Epidermal melanocyte (primary cell): ENCODE results near the gene CPNE4.
A peak's percentile ranks its signal among the peaks of the same experiment; 100 is the strongest.

Source experiments
- DNase-seq: peaks from one replicate; pipeline ENCODE4 v3.0.0; 2011; ENCODE audit warnings: low spot score; ENCODE audit not compliant: insufficient read length

The CPNE4 gene

GRCh38 chr3:131803113-131803512, 231.7 kb downstream of the CPNE4 start:
- no peak for DNase-seq

GRCh38 chr3:131802029-131802428, 232.8 kb downstream of the CPNE4 start:
- DNase-seq: no peak

GRCh38 chr3:131801566-131801965, 233.2 kb downstream of the CPNE4 start:
- no peak for DNase-seq

- no peak for DNase-seq
Measured at GRCh38 chr3:131797776-131798175, 237.0 kb downstream of the CPNE4 start.

- DNase-seq: no peak
Measured at GRCh38 chr3:131796558-131797198, 238.1 kb downstream of the CPNE4 start.

- DNase-seq: no peak
Measured at GRCh38 chr3:131796111-131796510, 238.7 kb downstream of the CPNE4 start.

DNA sequence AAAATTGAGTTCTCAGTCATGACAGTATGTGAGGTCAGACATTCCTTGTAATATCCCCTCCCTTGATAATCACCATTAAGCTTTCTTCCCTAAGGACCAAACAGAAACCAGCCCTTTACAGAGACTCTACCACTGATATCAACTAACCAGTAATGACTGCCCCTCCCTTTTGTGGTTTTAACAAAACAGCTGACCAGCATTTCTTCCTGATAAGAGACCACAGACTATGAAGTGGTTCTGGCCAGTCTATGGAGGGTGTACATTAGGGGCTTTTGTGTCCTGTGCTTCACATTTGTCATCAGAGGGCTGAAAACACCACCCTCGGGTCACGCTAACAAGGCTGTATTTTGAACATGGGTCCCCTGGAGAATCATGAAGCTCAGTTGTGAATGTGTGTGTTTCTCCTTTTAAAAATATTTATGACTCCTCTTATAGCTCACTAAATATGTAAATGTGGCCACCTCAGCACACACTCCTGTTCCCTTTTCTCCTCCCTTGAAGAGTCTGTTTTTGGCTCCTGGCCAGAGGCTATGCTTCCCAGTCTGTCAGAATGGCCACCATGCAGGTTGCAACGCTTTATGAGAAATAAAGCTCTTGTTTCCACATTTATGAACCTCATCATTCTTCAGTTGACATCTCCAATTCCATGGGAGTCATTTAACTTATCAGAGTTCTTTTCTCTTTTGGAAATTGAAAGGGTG, 239.3 kb downstream of the CPNE4 start:
- no peak for DNase-seq

DNA sequence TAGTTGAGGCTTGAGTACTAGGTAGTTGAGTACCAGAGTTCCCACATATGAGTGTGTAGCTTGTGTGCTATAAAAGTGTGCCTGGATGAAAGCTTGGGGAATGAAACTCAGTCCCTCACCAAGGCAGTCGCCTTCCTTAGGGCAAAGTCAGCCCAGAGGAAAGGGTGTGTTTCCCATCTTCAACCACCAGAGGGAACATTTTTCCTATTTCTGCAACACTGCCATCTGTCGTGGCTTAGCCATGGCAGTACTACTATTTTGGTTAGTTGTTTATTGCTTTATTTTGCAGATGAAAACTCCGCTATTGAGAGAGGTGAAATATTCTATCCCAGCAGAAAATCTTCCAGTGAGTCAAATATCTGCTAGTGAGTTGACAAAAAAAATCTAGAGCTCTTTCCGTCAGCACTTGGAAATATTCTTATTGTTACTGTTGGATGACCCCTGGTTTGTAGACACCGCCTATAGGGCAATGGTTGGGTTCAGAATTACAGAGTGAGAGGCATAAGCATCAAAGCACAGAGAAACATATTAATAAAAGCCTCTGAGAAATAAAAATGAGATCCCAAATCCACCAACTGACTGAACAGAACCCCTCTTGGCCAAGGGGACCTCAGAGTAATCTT, 239.9 kb downstream of the CPNE4 start:
- peak; percentile 54 for DNase-seq

GRCh38 chr3:131793870-131794269, 240.9 kb downstream of the CPNE4 start:
- no peak for DNase-seq

DNA sequence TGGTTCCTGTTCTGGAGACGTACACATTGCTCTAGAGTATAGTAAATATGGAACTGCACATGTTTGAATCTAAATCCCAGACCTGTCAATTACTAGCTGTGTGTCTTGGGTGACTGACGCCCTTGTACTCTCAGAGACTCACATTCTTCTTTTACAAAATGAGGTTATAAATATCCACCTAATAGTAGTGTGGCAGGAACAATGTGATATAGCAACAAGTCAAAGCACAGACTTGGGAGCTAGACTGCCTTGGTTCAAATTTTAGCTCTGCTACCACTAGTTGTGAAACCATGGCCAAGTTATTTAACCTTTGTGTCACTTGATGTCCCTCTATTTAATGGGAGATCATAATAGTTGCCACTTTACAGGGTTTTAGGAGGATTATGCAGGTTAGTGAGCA, 245.6 kb downstream of the CPNE4 start:
- DNase-seq: no peak

DNA sequence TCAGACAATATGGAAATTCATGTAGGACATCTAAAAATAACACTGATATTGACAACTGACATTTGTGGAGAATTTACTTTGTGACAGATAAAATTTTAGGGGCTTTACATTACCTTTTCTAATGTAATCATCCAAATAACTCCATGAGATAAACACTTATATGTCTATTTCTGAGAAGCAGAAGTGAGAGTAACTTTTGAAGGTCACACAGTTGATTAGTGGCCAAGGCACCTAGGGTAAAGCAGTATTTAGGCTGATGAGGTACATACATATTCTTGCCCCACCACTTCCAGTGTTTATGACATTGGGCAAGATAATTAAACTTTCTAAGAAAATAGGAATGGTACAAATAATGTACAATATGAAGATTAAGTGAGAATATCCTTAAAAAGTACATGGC, 248.4 kb downstream of the CPNE4 start:
- DNase-seq: no peak

GRCh38 chr3:131782751-131783150, 252.1 kb downstream of the CPNE4 start:
- DNase-seq: no peak

GRCh38 chr3:131778526-131778925, 256.3 kb downstream of the CPNE4 start:
- DNase-seq: no peak

DNA sequence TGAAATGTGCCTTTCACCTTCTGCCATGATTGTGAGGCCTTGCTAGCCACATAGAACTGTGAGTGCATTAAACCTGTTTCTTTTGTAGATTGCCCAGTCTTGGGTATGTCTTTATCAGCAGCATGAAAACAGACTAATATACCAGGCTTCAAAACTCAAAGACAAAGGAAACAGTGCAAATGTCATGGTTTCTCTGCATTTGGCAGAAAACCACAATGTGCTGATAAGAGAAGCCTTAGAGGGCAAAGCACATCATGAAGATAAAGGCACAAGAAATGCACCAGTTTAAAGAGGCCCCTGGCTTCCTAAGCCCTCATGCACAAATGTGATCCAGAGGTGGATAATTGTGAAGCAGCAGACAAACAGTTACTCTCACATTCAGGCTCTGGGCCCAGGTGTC, 259.2 kb downstream of the CPNE4 start:
- DNase-seq: no peak

GRCh38 chr3:131772269-131773026, 262.4 kb downstream of the CPNE4 start:
- DNase-seq: no peak

- no peak for DNase-seq
Measured at GRCh38 chr3:131762981-131763564, 271.7 kb downstream of the CPNE4 start.

DNA sequence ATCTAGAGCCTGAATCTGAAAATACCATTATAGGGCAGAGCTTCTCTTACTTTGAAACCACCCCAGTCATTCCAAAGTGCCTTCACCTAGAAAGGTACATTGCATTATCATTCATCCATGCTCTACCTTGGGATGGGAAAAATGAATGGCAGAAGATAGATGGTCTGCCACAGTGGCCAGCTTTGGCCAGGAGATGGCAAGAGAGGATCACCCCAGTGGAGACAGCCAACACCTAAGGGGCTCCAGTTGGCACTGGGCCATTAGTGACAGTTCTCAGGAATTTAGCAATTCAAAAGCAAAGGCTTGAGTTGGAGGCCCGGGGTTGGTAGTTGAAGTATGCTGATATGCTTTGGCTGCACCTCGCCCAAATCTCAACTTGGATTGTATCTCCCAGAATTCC, 278.4 kb downstream of the CPNE4 start:
- no peak for DNase-seq

DNA sequence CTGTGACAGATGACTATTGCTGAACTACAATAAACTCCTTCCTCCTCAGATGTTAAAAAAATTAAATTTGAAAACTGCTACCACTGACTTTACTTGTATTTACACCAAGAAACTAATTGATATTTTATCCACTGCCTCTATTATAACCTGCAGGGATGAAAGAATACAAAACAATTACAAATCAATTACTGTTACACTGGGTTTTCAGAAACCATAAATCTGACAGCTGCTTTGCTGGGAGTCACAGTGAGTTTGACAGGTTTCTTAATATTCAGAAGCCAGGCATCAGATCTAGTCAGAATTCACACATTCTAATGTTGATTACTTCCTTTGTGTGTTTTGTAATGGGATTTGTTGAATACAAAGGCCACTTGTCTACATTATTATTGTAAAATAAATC, 279.4 kb downstream of the CPNE4 start:
- DNase-seq: no peak

GRCh38 chr3:131750256-131750655, 284.6 kb downstream of the CPNE4 start:
- no peak for DNase-seq

DNA sequence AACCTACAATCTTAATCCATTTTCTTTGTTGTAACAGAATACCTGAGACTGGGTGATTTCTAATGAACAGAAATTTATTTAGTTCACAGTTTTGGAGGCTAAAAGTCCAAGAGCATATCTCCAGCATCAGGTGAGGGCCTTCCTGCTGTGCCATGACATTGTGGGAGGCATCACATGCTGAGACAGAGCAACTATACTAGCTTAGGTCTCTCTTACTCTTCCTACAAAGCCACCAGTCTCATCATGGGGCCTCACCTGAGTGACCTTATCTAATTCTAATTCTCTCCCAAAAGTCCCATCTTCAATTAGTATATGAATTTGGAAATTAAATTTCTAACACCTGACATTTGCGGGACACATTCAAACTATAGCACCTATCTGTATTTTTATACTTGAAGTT, 285.0 kb downstream of the CPNE4 start:
- DNase-seq: no peak

DNA sequence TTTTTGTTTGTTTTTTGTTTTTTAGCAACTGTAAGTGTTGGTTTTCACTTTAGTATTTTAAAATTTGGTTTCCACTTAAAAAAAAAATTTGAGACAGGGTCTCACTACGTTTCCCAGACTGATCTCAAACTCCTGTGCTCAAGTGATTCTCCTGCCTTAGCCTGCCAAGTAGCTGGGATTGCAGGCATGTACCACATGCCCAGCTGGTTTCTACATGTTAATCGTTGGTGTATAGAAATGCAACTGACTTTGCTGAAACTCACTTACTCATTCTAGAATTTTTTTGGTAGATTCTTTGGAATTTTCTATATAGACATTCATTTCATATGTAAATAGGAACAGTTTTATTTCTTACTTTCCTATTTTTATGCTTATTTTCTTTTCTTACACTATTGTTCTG, 287.3 kb downstream of the CPNE4 start:
- no peak for DNase-seq

- DNase-seq: no peak
Measured at GRCh38 chr3:131744765-131745164, 290.0 kb downstream of the CPNE4 start.
